Measurements from ENCODE around the gene BHLHE40. TPM values are rescaled to one million over a fixed set of nuclear protein-coding genes. Genes with fewer than 3 reads are reported as not detected.

Gene BHLHE40
- total and polyA plus RNA-seq, 7 donors: 11.1 to 81.9 (median 22.2) TPM

DNA sequence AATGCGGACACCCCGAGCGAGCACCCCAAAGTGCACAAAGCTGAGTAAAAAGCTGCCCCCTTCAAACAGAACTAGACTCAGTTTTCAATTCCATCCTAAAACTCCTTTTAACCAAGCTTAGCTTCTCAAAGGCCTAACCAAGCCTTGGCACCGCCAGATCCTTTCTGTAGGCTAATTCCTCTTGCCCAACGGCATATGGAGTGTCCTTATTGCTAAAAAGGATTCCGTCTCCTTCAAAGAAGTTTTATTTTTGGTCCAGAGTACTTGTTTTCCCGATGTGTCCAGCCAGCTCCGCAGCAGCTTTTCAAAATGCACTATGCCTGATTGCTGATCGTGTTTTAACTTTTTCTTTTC lies 5.3 kb downstream of the BHLHE40 start:
- intact Hi-C loops (cut with DNase I): loop anchor here (10.0 kb wide), 1 partner anchor 490 kb away; the partner anchor contains the start of gene ITPR1
- no peaks in the 10 kb centered on the region for H3K9me3 ChIP-seq

DNA sequence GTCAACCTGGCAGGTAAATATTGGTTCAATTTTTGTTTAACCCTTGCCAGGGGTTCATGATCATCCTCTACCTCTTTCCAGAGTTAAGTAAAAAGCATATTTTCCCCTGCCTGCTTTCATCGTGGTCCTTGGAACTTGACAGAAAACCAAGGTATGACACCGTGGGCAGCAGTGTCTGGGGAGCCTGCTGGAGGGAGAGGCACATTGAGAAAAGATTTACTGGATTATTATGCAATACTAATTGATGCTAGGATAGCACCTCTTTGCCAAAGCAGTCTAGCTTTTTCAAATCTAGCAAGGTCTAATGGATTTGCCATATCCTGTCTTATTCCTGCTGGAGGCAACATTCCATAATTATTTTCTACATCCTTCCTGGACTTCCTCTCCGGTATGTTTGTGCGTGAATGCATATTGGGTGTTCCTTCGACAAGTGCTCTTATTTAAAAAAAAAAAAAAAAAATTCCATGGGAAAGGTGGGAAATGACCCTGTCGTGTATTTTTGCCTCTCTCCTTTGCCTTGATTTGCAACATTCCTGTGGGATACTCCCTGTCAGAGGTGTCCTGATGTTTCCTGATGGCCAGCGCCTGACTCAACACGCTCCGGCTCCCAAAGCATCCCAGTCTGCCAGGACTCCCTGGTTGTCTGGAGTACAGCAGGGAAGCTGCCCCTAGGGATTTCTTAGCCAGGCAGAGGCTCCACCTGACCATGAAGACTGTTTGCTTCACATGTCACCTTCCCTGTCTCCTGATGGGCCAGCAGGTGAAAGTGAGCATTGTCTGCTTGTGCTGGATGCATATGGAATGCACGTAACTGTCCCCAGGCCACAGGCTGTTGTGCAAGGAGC lies 6.3 kb downstream of the BHLHE40 start:
- Histone ChIP-seq H3K27ac (peak overlapping the region; percentile 98 to 99 (median 98)), H3K4me1 (peaks cover 0 to 79% (median 66%) of the 10 kb centered on the region in 4 donors), H3K27me3 (no peaks in the 10 kb centered on the region), H3K9me3 (no peaks in the 10 kb centered on the region), H3K36me3 (peaks cover 0 to 14% (median 0%) of the 10 kb centered on the region in 4 donors), H3K4me3 (peak overlapping the region in 1 of 4 donors; percentile 88)
- TF ChIP-seq, protein P1, sequence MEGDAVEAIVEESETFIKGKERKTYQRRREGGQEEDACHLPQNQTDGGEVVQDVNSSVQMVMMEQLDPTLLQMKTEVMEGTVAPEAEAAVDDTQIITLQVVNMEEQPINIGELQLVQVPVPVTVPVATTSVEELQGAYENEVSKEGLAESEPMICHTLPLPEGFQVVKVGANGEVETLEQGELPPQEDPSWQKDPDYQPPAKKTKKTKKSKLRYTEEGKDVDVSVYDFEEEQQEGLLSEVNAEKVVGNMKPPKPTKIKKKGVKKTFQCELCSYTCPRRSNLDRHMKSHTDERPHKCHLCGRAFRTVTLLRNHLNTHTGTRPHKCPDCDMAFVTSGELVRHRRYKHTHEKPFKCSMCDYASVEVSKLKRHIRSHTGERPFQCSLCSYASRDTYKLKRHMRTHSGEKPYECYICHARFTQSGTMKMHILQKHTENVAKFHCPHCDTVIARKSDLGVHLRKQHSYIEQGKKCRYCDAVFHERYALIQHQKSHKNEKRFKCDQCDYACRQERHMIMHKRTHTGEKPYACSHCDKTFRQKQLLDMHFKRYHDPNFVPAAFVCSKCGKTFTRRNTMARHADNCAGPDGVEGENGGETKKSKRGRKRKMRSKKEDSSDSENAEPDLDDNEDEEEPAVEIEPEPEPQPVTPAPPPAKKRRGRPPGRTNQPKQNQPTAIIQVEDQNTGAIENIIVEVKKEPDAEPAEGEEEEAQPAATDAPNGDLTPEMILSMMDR (IDR thresholded peaks at IDR 0.05): no peak
- TF ChIP-seq POLR2AphosphoS5 (IDR thresholded peaks at IDR 0.05): peak in 2 of 4 donors; percentile 39 to 42
- WGBS, 2 donors: 82 to 85% methylated on average over 10 of the region's 10 CpGs
- no peak for DNase-seq
- intact Hi-C loops (cut with DNase I): loop anchor here (2.0 to 10.0 kb wide), 4 partner anchors 41 to 491 kb away; partner anchors contain the start of genes EDEM1 and ITPR1

More for the DNA sequence above, 5.3 kb downstream of the BHLHE40 start:
- TF ChIP-seq EP300 (IDR thresholded peaks at IDR 0.05): no peak
- Histone ChIP-seq H3K4me3 (peak overlapping the region in 3 of 4 donors; percentile 6 to 88 (median 67)), H3K27ac (peak overlapping the region; percentile 98 to 99 (median 98)), H3K27me3 (no peaks in the 10 kb centered on the region), H3K36me3 (peaks cover 0 to 14% (median 0%) of the 10 kb centered on the region in 4 donors), H3K4me1 (peaks cover 0 to 78% (median 64%) of the 10 kb centered on the region in 4 donors)
- no peak for DNase-seq
- WGBS, 2 donors: 69 to 77% methylated on average over 9 of the region's 9 CpGs

DNA sequence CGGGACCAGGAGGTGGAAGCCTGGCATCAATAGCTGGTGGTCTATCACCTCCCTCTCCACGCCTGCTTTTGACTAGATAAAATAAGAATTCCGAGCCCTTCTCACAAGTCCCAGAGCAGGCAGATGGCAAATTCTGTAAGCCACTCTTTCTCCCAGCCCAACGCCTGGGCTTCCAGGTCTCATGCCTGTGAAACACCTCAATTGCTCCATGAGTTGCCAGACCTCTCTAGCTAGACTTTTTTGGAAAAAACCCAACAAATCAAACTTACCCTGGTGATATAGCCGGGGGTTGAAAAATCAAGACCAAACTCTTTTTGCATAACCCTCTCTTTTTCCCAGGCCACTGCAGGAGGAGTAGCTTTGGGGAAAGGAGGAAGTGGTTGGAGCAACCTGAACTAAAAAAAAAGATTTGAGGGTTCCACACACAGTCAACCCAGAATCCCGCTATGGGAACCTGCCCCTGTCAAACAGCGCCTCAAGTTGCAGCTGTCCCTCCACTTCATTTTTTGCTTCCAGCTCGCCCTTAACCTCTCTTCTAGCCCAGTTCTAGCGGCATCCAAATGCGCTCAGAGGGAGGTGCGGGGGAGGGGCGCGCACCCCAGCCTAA lies 7.0 kb downstream of the BHLHE40 start:
- 29 to 33% methylated on average over 13 of the region's 13 CpGs for WGBS, 2 donors
- no peaks in the 10 kb centered on the region for H3K9me3 ChIP-seq

DNA sequence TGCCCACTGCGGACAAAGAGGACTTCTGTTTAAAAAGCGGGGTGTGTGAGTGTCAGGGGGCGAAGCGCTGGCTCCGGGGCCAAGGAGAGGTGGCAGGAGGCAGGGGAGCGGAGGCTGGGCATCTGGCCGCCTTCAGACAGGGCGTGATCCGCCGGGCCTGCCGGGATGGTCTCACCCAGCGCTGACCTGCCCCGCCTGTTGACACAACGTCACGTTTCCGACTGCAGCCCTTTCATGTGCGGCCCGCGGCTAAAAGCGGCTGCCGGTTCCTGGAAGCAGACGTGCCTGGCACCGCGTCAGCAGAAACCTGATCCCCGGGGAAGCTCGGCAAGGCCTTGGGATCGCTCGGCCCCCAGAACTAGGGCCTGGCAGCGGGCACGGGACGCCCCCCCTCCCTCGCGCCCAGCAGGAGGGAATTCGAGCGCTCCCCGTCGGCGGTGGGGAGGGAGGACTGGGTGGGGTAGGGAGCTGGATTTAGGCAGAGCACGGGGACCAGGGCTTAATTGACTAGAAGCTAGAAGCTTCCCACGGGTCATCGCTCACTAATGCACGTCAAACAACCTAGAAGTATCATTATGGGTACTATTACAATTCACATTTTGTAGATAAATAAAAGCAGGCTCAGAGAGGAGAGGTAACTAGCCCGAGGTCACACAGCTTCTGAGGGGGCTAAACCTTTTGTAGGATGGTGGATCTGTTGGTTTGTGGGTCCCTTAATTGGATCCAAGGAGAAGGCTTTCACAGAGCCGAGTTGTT lies 7.7 kb downstream of the BHLHE40 start:
- peak overlapping the region; percentile 98 to 99 (median 98) for H3K27ac ChIP-seq
- H3K4me1 ChIP-seq: peaks cover 0 to 65% (median 56%) of the 10 kb centered on the region in 4 donors
- intact Hi-C loops (cut with DNase I): loop anchor here (2.0 to 10.0 kb wide), 4 partner anchors 40 to 492 kb away; partner anchors contain the start of genes EDEM1 and ITPR1
- no peaks in the 10 kb centered on the region for H3K9me3 ChIP-seq
- H3K4me3 ChIP-seq: peak overlapping the region; percentile 21 to 54 (median 46)
- no peaks in the 10 kb centered on the region for H3K27me3 ChIP-seq
- TF ChIP-seq EP300 (IDR thresholded peaks at IDR 0.05): peak; percentile 75 to 99 (median 90)
- TF ChIP-seq, protein P1 (IDR thresholded peaks at IDR 0.05): no peak
- peak; percentile 88 to 98 (median 92) for TF ChIP-seq POLR2AphosphoS5 (IDR thresholded peaks at IDR 0.05)
- TF ChIP-seq POLR2A (IDR thresholded peaks at IDR 0.05): peak; percentile 51 to 55
- 1 to 2% methylated on average over 44 of the region's 44 CpGs for WGBS, 2 donors
- H3K36me3 ChIP-seq: peaks cover 0 to 14% (median 0%) of the 10 kb centered on the region in 4 donors
- DNase-seq: peak; percentile 99

More for the DNA sequence above, 7.0 kb downstream of the BHLHE40 start:
- DNase-seq: no peak
- Histone ChIP-seq H3K27me3 (no peaks in the 10 kb centered on the region), H3K27ac (peak overlapping the region; percentile 98 to 99 (median 98)), H3K36me3 (peaks cover 0 to 14% (median 0%) of the 10 kb centered on the region in 4 donors), H3K4me3 (peak overlapping the region; percentile 21 to 54 (median 46)), H3K4me1 (peaks cover 0 to 72% (median 63%) of the 10 kb centered on the region in 4 donors)
- TF ChIP-seq POLR2A (IDR thresholded peaks at IDR 0.05) (no peak), POLR2AphosphoS5 (IDR thresholded peaks at IDR 0.05) (no peak), EP300 (IDR thresholded peaks at IDR 0.05) (no peak)
- TF ChIP-seq, protein P1 (IDR thresholded peaks at IDR 0.05): no peak
- intact Hi-C loops (cut with DNase I): loop anchor here (2.0 to 10.0 kb wide), 4 partner anchors 41 to 491 kb away; partner anchors contain the start of genes EDEM1 and ITPR1

All from sigmoid colon (tissue), 7 donors.